COLO668 (cell line): ENCODE results near the gene VARS2.
"Not testable (repeated sequence)": the region's sequence is repeated elsewhere in the genome, so short reads cannot be mapped to it uniquely, and the experiment has no call there.

Experiments used
- DNase-seq: peaks from one replicate; lab custom pipeline; 2025; ENCODE audit not compliant: unreplicated experiment; lab: John Stamatoyannopoulos, UW

VARS2 gene

DNA sequence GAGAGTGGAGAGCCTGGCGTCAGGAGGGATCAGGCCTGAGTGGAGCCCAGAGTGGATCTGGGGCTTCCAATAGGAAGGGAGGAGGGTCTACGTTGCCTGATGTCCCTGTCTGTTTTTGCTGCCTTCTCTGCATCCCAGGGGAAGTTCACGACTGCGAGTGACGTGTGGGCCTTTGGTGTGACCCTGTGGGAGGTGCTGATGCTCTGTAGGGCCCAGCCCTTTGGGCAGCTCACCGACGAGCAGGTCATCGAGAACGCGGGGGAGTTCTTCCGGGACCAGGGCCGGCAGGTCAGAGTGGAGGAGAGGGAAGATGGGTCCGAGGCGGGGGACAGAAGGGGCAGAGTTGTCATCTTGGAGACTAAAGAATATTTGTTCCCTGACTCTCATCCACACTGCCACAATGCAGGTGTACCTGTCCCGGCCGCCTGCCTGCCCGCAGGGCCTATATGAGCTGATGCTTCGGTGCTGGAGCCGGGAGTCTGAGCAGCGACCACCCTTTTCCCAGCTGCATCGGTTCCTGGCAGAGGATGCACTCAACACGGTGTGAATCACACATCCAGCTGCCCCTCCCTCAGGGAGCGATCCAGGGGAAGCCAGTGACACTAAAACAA lies 15.2 kb upstream of the VARS2 start:
- DNase-seq = no peak

DNA sequence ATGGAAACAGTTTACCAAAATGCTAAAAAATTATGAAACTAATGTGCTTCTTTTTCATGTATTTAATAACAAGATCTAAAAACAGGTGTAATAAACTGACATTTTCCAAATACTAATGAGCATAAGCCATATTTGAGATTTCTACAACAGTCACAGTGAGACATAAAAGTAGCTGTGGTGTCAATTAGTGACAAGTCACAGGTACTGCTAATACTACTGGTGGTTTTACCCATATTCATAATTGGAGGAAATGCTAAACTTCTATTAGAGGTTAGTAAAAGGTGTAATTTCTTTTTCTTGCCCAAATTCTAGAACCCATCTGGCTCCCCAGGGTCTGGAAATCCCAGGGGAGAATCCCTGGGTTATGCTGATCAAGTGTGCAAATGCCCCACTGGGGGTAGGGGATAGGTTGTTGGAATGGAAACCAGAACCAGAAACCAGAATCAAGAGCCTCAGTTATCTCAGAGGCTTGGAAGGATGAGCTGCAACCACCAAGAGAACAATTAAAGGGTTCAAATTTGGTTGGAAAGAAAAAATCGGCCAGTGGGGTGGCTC lies 13.1 kb upstream of the VARS2 start:
- DNase-seq = no peak

DNA sequence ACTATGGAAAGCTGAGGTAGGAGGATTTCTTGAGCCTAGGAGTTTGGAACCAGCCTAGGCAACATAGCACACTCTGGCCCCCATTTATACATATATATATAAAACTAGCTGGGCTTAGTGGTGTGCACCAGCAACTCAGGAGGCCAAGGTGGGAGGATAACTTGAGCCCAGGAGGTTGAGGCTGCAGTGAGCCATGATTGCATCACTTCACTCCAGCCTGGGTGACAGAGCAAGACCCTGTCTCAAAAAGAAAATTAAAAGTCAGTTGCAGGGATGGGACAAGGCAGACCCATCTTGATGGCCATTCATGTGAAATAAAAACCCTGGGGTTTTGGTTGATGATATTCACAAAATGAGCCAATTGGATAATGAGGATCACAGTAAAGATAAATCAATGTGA lies 12.6 kb upstream of the VARS2 start:
- no peak for DNase-seq

DNA sequence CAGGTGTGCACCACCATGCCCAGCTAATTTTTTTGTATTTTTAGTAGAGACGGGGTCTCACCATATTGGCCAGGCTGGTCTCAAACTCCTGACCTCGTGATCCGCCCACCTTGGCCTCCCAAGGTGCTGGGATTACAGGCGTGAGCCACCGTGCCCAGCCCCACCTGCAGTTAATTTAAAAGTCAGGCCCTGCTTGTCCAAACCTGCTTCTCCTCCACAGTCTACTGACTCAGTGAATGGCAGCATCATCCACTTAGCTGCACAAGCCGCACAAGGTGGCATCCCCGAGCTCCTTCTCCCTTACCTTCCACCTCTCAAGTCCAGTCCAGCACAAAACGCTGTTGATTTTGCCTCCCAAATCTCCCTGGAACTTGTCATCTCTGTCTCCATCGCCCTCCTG lies 11.8 kb upstream of the VARS2 start:
- not testable (repeated sequence) for DNase-seq

DNA sequence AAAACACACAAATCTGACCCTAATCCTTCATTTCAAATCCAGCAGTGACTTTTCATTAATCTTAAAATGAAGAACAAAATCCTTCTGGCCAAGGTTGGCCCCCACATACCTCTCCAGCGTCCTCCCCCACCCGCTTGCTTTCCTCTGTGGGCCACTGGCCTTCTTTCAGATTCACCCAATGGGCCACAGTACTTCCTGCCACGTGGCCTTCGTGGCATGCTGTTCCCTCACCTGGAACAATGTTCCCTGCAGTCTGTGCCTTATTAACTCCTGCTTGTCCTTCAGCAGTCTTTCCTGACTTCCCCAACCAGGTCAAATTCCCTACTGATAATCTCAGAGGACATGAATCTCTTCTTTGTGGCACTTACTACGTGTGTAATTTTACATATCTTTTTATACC lies 11.3 kb upstream of the VARS2 start:
- DNase-seq = no peak

DNA sequence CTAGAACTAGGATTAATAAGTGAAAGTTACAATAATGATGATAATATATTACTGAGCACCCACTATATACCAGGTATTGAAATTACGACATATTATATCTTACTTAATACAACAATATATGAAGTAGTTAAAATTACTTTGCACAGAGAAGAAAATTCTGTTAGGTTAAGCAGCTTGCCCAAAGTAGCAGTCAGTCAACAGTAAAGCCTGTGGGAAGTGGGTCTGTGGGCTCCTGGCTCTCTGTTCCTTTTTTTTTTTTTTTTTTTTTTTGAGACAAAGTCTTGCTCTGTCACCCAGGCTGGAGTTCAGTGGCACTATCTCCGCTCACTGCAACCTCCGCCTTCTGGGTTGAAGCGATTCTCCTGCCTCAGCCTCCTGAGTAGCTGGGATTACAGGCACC lies 10.8 kb upstream of the VARS2 start:
- DNase-seq = no peak

DNA sequence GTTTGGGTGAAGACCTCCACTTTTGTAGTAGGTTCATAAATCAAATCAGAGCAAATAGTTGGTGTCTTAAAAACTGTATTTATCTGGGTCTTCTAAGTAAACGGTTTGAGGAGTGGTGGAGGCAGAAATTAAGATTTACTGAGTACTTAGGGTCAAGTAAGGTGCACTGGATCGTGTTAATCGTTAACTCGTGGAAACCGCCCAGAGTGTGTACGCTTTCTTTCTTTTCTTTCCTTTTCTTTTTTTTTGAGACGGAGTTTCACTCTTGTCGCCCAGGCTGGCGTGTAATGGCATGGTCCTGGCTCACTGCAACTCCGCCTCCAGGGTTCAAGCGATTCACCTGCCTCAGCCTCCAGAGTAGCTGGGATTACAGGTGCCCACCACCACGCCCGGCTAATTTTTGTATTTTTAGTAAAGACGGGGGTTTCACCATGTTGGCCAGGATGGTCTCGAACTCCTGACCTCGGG lies 6.7 kb upstream of the VARS2 start:
- not testable (repeated sequence) for DNase-seq

DNA sequence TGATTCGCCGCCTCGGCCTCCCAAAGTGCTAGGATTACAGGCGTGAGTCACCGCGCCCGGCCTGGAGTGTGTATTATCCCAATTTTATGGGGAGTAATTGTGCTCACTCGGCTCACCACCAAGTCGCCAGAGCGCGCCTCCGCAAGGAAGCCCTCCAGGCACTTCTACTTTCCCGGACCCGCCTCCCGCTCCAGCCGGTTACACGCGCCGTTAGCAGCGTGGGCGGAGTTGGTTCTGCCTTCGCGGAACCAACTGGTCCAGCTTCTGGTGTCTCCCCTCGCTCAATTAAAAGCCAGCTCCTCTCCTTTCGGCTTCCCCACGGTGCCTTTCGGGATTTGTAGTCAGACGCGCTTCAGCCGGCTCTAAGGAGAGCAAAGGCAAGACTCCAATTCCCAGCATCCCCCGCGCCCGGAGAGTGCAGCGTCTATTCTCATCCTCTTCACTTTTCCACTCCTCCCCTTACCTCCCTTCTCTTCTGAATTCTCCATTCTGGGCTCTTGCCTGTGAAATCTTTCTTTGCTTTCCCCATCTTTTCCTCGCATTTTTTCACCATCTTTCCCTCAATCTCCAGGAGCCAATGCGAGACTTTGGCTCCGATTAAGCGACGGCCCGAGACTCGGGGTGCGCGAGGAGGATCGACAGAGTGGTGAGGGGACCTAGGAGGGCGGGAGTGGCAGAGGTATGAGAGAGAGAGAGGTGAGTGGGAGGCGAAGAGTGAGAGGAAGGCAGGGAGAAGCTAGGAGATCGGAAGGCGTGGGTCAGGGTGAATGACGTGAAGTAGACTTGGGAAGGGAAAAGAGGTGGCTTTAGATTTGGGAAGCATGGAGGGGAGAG lies 6.1 kb upstream of the VARS2 start, which contains the start of gene GTF2H4:
Gene GTF2H4 (plus strand): TSS at position 450 of the 834 bp plus-strand sequence.
- DNase-seq = peak; percentile 94

DNA sequence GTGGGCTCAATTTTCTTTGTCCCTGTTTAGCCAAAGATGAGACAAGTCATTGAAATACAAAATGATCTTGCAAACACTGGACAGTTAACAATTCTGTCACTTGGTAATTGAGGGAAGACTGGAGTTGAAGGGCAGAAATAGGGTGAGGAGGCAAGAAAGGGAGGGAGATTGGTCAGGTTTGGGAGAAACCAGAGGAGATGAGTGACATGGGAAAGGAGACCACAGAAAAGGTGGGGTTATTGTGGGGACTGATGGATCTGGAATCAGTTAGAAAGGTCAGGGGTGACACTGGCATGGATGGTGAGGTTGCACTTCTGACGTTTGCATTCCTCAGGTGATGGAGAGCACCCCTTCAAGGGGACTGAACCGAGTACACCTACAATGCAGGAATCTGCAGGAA lies 5.3 kb upstream of the VARS2 start:
- no peak for DNase-seq

DNA sequence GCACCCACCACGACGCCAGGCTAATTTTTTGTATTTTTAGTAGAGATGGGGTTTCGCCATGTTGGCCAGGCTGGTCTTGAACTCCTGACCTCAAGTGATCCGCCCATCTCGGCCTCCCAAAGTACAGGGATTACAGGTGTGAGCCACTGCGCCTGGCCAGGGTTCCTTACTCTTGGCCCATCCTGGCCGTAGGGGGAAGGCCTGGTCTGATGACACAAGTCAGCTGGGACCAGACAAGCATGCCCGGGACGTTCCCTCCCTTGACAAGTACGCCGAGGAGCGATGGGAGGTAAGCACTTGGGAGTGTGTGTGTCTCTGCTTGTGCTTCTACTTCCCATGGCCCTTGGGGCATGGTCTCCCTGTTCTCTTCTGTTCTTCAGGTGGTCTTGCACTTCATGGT lies 3.6 kb upstream of the VARS2 start:
- not testable (repeated sequence) for DNase-seq

DNA sequence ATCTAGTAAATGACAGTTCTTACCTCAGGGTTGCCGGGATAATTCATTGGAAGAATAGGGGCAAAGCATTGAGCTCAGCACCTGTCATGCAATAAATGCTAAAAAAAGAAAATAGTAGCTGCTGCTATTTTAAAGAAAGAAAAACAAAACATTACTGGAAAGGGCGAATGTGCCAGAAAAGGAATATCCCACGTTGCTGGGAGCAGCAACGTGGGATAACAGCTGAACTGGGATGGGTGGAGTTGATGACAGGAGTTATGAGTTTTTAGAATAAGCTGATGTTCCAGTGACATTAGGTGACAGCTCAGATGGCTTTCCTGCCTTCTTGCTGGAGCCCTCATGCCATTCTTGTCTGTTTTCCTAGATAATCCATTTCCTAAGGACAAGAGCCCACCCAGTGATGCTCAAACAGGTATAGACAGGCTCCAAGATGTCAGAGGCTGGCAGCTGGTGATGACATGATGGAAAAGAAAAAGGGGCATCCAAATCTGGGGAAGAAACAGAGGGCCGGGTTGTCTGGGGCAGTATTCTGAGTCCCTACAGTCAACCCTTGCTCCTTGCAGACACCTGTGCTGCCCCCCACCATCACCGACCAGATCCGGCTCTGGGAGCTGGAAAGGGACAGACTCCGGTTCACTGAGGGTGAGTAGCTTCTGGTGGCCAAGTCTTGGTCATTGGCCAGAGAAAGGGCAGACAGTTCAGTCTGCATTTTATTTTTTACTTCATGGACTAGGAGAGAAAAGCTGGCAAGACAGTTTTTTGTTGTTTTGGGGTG lies 1.1 kb upstream of the VARS2 start:
- no peak for DNase-seq

DNA sequence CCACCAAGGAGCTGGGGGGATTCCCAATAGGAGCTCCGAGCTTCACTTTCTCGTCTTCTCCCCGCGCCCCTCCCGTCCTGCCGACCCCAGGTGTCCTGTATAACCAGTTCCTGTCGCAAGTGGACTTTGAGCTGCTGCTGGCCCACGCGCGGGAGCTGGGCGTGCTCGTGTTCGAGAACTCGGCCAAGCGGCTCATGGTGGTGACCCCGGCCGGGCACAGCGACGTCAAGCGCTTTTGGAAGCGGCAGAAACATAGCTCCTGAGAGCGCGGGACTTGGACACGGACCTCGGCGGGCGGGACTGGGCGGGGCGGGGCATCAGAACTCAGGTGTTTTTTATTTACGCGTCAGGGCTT lies 340 bp upstream of the VARS2 start:
- DNase-seq = no peak

DNA sequence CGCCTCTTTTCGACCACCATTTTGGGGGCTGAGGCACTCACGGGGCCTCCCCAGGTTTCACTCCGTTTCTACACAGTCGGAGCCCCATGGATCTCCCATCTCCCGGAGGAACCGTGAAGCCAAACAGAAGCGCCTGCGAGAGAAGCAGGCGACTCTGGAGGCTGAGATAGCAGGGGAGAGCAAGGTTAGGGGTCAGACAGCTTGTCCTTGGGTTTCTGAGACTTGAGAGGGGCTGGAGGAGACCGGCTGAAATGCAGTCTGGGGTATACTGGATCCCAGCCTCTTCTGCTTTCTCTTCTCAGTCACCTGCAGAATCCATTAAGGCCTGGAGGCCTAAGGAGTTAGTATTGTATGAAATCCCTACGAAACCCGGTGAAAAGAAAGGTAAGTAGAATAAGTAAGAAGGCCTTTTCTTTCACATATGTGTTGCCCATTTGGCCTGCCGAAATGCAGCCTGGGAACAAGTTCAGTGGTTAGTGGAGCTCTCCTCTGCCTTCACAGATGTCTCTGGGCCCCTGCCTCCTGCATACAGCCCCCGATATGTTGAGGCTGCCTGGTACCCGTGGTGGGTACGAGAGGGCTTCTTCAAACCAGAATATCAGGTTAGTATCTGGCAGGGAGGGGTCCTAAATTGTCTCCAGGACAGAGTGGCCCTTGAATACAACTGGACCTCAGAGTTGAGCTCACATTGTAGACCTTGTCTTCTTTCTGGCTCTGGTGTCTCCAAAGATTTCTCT lies 984 bp downstream of the VARS2 start:
- peak; percentile 9 for DNase-seq

DNA sequence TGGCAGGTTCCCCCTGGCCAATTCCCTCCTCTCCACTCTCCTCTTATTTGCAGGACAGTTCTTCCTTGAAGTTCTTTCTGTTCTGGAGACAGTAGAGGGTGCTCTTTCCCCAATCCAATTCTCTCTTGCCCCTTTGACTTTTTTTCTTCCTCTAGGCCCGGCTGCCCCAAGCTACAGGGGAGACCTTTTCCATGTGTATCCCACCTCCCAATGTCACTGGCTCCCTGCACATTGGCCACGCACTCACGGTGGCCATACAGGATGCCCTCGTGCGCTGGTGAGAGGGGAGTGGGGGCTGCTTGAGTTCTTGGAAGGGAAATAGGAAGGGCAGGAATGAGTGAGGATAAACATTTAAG lies 1.5 kb downstream of the VARS2 start:
- peak; percentile 4 for DNase-seq

DNA sequence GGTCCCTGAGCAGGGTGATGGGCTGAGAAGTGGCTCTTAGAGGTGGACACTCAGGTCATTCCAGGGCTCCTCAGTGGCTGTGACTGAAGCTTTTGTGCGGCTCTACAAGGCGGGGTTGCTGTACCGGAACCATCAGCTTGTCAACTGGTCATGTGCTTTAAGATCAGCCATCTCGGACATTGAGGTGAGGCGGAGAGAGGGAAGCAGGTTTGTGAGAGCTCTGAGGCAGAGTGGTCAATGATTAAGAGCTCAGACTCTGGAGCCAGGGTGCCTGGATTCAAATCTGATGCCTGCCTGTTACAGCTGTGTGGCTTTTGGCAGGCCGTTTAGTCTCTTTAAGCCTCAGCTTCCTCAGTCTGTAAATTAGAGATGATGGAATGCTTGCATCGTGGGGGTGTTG lies 3.0 kb downstream of the VARS2 start:
- DNase-seq = no peak

DNA sequence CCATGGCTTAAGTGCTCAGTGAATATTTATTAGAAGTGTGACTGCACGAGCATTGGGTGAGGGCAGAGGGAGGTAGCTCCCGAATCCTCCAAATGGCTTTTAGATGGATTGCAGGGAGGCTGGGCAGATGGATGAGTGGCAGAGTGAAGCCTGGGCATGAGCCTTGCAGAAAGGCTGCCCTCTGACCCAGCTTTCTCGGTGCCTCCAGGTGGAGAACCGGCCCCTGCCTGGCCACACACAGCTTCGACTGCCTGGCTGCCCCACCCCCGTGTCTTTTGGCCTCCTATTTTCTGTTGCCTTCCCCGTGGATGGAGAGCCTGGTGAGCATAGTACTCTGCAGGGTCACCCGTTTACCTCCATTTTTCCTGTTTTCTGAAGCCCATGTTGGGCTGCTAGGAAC lies 3.4 kb downstream of the VARS2 start:
- no peak for DNase-seq

DNA sequence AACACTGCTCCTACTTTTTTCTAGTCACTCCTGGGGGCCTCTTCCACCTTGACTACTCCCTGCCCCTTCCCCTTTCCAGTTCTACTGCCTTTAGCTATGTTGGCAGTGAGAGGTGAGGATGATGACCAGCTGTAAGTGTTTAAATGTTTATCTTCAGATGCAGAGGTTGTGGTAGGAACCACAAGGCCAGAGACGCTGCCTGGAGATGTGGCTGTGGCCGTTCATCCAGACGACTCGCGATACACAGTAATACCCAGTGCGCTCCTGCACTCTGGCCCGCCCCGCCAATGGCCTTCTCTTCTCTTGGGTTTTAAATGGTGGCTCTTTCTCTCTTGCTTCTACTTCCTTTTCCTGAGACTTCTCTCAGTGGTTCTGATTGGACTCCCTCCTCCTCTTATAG lies 4.6 kb downstream of the VARS2 start:
- no peak for DNase-seq

DNA sequence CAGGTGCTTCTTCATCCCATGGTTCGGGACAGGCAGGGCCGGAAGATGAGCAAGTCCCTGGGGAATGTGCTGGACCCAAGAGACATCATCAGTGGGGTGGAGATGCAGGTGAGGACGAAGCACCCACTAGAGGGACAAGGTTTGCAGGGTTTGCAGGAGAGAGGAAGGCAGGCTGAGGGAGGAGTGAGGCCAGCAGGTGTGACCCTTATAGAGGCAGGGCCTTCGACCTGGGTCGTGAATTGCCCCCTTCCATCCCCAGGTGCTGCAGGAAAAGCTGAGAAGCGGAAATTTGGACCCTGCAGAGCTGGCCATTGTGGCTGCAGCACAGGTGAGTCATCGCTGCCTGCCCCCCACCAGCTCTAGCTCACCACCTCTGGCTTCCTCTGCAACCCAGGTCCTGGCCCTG lies 8.4 kb downstream of the VARS2 start:
- DNase-seq = no peak

DNA sequence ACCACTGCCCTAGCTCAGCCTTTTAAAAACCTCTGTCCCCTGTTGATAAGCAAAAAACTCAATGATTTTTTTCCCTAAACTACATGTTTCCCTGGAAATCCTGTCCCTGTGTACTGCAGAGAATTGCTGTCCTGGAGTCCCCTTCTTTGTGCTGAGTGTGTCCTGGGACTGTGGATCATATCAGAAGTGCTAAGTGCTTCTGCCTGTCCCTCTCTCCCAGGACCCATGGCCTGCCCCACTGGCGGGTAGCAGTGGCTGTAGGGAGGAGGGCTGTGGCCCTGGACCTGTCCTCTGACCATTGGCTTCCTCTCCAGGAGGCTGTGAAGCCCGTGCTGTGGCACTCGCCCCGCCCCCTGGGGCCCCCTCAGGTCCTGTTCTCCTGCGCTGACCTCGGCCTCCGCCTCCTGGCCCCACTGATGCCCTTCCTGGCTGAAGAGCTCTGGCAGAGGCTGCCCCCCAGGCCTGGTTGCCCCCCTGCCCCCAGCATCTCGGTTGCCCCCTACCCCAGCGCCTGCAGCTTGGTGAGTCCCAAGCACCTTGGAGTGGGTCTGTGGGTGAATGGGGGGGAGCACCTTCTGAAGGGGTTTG lies 10.1 kb downstream of the VARS2 start:
- DNase-seq = not testable (repeated sequence)

DNA sequence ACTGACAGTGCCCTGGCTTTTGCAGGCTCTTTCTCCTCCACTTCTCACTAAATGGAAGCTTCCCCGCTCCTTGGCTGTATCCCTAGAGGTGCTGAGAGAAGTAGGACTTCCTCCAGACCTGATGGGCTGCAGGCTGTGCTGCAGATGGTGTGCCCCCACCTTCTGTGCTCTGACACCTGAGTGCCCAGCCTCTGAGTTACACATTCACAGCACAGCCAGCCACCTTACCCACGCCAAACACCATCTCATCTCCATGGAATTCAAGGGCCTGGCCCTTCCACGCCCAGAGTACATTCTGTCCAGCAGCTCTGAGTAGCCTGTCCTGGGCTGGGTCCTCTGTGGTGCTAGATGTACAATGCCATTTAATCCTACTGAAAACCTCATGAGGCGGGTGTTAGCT lies 12.6 kb downstream of the VARS2 start:
- no peak for DNase-seq

DNA sequence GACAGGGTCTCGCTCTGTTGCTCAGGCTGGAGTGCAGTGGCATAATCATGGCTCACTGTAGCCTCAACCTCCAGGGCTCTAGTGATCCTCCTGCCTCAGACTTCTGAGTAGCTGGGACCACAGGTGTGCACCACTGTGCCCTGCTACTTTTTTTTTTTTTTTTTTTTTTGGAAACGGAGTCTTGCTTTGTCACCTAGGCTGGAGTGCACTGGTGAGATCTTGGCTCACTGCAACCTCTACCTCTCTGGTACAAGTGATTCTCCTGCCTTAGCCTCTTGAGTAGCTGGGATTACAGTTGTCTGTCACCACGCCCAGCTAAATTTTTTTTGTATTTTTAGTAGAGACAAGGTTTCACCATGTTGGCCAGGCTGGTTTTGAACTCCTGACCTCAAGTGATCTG lies 13.0 kb downstream of the VARS2 start:
- not testable (repeated sequence) for DNase-seq
